HG02763 (cell line): Measurements from ENCODE around the gene LSAMP.
"Not testable (repeated sequence)": the region's sequence is repeated elsewhere in the genome, so short reads cannot be mapped to it uniquely, and the experiment has no call there.

Source experiments
- ATAC-seq: cut with Tn5 transposase; IDR thresholded peaks from one replicate; pipeline ENCODE4 v1.9.1; 2021; ENCODE audit warnings: mild to moderate bottlenecking, moderate library complexity; ENCODE audit not compliant: unreplicated experiment

LSAMP gene

GRCh38 chr3:116124166-116124565 is 321.1 kb downstream of the LSAMP start:
- no peak for ATAC-seq

GRCh38 chr3:116118475-116119169 is 326.7 kb downstream of the LSAMP start:
- no peak for ATAC-seq

- no peak for ATAC-seq
Measured at GRCh38 chr3:116114586-116114985, 330.7 kb downstream of the LSAMP start.

GRCh38 chr3:116112696-116113095 is 332.6 kb downstream of the LSAMP start:
- ATAC-seq: no peak

GRCh38 chr3:116111765-116112164 is 333.5 kb downstream of the LSAMP start:
- no peak for ATAC-seq

- ATAC-seq: no peak
Measured at GRCh38 chr3:116103868-116104530, 341.3 kb downstream of the LSAMP start.

- ATAC-seq: no peak
Measured at GRCh38 chr3:116102037-116102436, 343.2 kb downstream of the LSAMP start.

- ATAC-seq: no peak
Measured at GRCh38 chr3:116097226-116097625, 348.1 kb downstream of the LSAMP start.

- no peak for ATAC-seq
Measured at GRCh38 chr3:116096631-116097030, 348.7 kb downstream of the LSAMP start.

GRCh38 chr3:116093374-116093773 is 351.9 kb downstream of the LSAMP start:
- no peak for ATAC-seq

GRCh38 chr3:116087426-116087825 is 357.9 kb downstream of the LSAMP start:
- ATAC-seq: no peak

- no peak for ATAC-seq
Measured at GRCh38 chr3:116084999-116085791, 360.1 kb downstream of the LSAMP start.

- ATAC-seq: no peak
Measured at GRCh38 chr3:116083683-116084082, 361.6 kb downstream of the LSAMP start.

GRCh38 chr3:116078561-116078960 is 366.7 kb downstream of the LSAMP start:
- ATAC-seq: no peak

GRCh38 chr3:116077557-116077956 is 367.7 kb downstream of the LSAMP start:
- no peak for ATAC-seq

GRCh38 chr3:116077059-116077458 is 368.2 kb downstream of the LSAMP start:
- ATAC-seq: no peak

GRCh38 chr3:116070516-116071278 is 374.6 kb downstream of the LSAMP start:
- ATAC-seq: not testable (repeated sequence)

GRCh38 chr3:116070061-116070460 is 375.2 kb downstream of the LSAMP start:
- no peak for ATAC-seq

- ATAC-seq: no peak
Measured at GRCh38 chr3:116069024-116069423, 376.3 kb downstream of the LSAMP start.

GRCh38 chr3:116067326-116067725 is 378.0 kb downstream of the LSAMP start:
- ATAC-seq: peak; percentile 53

- ATAC-seq: no peak
Measured at GRCh38 chr3:116065501-116065900, 379.8 kb downstream of the LSAMP start.
